ENCODE measurements around the gene TSPAN14. TPM values are rescaled to one million over a fixed set of nuclear protein-coding genes. Genes with fewer than 3 reads are reported as not detected.

TSPAN14 gene
- total RNA-seq, 1 donor from 2014 or later = 111 TPM

DNA sequence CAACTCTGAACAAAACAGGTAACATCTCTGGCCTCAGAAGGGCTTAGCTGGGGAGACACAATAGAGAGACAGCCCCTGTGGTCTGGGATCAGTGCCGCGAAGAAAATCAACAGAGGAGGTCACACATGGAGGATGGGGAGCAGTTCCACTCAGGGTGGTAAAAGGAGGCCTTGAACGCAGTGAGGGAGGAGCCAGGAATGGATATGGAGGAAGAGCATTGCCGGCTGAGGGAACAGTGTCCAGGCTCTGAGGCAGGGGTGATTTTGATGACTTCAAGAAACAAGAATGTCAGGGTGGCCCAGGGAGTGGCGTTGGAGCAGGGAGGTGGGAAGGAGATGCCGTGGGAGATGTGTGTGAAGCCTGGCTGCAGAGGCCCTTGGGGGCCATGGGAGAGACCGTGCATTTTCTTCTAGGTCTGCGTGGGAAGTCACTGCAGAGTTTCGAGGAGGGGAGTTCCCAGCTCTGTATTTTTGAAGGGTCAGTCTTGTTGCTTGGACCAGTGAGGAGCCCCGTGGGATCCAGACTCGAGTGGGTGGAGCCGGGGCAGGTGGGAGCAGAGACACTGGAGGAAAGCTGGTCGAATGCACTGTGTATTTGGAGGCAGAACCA, 47.9 kb downstream of the TSPAN14 start:
- H3K36me3 Mint-ChIP-seq = peaks cover 20% of the 10 kb centered on the region
- no peaks in the 10 kb centered on the region for H3K9me3 Mint-ChIP-seq
- H3K27ac Mint-ChIP-seq = peak overlapping the region; percentile 96
- H3K27me3 Mint-ChIP-seq = no peaks in the 10 kb centered on the region
- H3K4me3 Mint-ChIP-seq = peak overlapping the region; percentile 29
- DNase-seq (ENCODE audit: extremely low spot score, unreplicated experiment) = no peak
- H3K4me1 Mint-ChIP-seq (ENCODE audit: unreplicated experiment) = peaks cover 84% of the 10 kb centered on the region
- TF ChIP-seq, protein P1, sequence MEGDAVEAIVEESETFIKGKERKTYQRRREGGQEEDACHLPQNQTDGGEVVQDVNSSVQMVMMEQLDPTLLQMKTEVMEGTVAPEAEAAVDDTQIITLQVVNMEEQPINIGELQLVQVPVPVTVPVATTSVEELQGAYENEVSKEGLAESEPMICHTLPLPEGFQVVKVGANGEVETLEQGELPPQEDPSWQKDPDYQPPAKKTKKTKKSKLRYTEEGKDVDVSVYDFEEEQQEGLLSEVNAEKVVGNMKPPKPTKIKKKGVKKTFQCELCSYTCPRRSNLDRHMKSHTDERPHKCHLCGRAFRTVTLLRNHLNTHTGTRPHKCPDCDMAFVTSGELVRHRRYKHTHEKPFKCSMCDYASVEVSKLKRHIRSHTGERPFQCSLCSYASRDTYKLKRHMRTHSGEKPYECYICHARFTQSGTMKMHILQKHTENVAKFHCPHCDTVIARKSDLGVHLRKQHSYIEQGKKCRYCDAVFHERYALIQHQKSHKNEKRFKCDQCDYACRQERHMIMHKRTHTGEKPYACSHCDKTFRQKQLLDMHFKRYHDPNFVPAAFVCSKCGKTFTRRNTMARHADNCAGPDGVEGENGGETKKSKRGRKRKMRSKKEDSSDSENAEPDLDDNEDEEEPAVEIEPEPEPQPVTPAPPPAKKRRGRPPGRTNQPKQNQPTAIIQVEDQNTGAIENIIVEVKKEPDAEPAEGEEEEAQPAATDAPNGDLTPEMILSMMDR (conservative IDR thresholded peaks at IDR 0.05) = no peak

DNA sequence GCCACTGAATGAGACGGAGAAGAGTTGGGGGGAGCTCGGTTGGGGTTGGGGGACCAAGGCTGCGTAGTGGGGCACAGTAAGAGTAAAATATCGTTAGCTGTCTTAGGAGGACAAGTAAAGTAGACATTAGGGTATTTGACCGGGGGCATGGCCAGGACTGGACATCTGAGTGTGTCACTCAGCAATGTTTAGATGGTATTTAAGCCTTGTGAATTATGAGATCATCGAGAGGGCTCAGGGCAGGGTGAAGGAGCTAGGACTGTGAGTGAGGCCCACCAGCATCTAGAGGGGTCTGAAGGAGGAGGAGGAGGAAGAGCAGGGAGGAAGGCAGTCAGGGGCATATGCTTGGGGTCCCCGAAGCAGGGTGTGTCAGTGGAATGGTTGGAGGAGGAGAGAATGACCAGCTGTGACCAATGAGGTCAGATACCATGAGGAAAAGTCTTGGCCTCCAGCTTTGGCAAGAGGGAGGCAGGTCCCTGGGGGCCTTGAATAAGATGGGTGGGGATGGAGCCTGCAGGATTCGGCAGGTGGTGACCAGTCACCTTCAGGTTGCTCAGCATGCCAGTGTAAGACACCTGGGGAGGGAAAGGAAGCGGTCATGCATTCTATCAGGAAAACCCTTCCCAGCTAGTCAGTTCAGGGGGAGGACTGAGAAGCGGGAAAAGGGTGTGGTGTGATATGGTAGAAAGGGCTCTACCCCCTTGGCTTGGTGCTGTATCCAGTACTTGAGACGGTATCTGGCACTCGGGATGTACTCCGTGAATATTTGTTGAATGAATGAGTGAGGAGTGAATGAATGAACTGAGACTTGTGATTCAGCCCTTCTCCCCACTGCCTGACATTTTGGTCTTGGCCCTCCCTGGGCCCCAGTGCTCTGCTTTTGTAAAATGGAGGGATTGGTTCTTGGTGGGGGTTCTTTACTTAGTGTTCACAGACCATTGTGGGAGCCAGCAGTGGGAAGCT, 48.8 kb downstream of the TSPAN14 start:
- Mint-ChIP-seq H3K4me3 (peak overlapping the region; percentile 56), H3K27ac (peak overlapping the region; percentile 96), H3K9me3 (no peaks in the 10 kb centered on the region), H3K4me1 (ENCODE audit: unreplicated experiment) (peaks cover 83% of the 10 kb centered on the region), H3K36me3 (peaks cover 21% of the 10 kb centered on the region), H3K27me3 (no peaks in the 10 kb centered on the region)
- no peak for DNase-seq (ENCODE audit: extremely low spot score, unreplicated experiment)
- TF ChIP-seq, protein P1 (conservative IDR thresholded peaks at IDR 0.05) = no peak

DNA sequence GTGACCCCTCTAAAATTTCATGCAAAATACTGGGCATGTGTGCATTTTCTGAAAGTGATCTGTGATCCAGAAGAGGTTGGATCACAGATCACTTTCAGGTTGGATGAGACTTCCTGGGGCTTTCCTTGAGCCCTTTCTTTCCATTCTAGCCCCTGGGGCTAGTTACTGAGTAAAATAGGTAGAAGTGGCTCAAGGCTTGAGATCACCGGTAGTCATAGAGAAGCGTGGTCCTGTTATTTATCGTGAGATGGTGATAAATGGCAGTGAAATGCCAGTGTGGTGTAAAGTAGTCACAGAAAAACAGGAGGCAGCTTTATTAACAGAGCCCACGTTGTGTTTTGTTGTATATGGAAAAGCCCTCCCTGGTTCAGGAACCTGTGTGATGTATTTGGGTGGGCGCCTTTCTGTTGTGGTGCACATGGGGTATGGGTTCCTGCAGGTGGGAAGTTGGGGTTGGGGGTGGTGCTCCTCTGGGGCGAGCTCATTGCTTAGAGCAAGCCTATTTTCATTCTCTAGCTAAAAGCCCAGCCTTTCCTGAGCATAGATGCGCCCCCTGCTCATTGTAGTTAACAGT, 49.6 kb downstream of the TSPAN14 start:
- H3K9me3 Mint-ChIP-seq = no peaks in the 10 kb centered on the region
- no peak for DNase-seq (ENCODE audit: extremely low spot score, unreplicated experiment)

DNA sequence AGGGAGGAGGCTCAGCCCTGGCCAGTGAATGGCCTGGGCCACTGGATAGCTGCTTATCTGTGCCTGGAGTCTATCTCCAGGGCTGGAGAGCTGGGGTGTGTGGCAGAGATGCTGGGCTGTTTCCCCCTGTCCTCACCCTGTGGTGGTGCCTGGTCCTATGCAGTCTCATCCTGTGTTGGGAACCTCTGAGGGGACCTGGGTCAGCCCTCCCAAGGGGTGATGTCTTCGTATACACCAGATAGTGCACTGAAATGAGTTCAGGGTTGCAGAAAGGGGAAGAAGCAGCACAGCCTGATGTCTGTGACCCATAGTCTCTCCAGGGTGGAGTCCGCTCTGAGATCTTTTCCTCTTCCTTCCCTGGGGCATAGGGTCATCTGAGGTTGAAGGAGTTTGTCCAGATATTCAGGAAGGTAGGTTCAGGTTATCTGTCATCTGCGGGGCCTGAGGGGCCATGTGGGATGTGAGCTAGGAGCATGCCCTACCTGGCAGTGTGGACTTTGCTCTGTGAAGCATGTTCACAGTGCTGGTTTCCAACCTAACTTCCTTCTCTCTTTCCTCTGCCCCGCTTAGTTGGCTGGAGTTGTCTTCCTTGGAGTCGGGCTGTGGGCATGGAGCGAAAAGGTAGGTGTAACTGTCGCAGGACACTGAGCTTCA, 50.2 kb downstream of the TSPAN14 start:
- Mint-ChIP-seq H3K27me3 (no peaks in the 10 kb centered on the region), H3K9me3 (no peaks in the 10 kb centered on the region), H3K4me3 (peak overlapping the region; percentile 46), H3K27ac (peak overlapping the region; percentile 96), H3K4me1 (ENCODE audit: unreplicated experiment) (peaks cover 69% of the 10 kb centered on the region), H3K36me3 (peaks cover 19% of the 10 kb centered on the region)
- no peak for DNase-seq (ENCODE audit: extremely low spot score, unreplicated experiment)
- TF ChIP-seq, protein P1 (conservative IDR thresholded peaks at IDR 0.05) = no peak

More for the DNA sequence above, 49.6 kb downstream of the TSPAN14 start:
- TF ChIP-seq, protein P1 (conservative IDR thresholded peaks at IDR 0.05) = no peak
- peak overlapping the region; percentile 46 for H3K4me3 Mint-ChIP-seq
- H3K4me1 Mint-ChIP-seq (ENCODE audit: unreplicated experiment) = peaks cover 75% of the 10 kb centered on the region
- peak overlapping the region; percentile 96 for H3K27ac Mint-ChIP-seq
- H3K27me3 Mint-ChIP-seq = no peaks in the 10 kb centered on the region
- peaks cover 19% of the 10 kb centered on the region for H3K36me3 Mint-ChIP-seq

DNA sequence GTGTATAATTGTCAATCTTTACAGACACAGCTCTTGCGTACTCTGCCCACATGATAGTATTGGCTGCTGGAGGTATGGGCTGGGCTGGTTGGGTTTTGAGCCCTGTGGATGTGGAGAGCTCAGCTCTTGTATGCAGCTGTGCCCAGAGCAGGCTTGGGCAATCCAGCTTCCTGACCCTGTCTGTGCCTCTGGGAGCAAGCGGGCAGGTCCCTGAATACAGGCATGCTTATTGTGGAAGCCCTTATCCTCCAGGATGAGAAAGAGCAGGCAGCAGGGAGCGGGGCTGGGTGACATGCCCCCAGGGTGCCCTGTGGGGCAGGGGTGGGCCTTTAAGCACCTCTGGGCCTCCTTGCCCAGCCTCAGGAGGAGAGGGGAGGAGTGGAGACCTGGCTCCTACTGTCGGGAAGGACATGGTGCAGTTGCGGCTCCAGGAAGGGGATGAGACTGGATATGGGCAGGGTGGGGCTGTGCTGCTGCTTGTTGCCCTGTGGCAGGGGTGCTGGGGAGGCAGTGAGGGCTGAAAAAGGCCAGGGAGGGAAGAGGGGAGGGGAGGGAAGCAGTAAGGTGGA, 50.9 kb downstream of the TSPAN14 start:
- TF ChIP-seq, protein P1 (conservative IDR thresholded peaks at IDR 0.05) = no peak
- peak overlapping the region; percentile 96 for H3K27ac Mint-ChIP-seq

More for the DNA sequence above, 50.9 kb downstream of the TSPAN14 start:
- DNase-seq (ENCODE audit: extremely low spot score, unreplicated experiment) = no peak
- peak overlapping the region; percentile 46 for H3K4me3 Mint-ChIP-seq
- peaks cover 19% of the 10 kb centered on the region for H3K36me3 Mint-ChIP-seq
- H3K27me3 Mint-ChIP-seq = no peaks in the 10 kb centered on the region
- peaks cover 65% of the 10 kb centered on the region for H3K4me1 Mint-ChIP-seq (ENCODE audit: unreplicated experiment)
- H3K9me3 Mint-ChIP-seq = no peaks in the 10 kb centered on the region

All from type B pancreatic cell (in vitro differentiated cells).